ENCODE data around the gene RAD51. TPM values are rescaled to one million over a fixed set of nuclear protein-coding genes. Genes with fewer than 3 reads are reported as not detected.

The RAD51 gene
- total and polyA plus RNA-seq, 2 donors (not counting 3 experiments of a cell fraction or from before 2014, with no cell fraction given) = 11.1 to 30.9 TPM

GRCh38 chr15:40695469-40695890 lies 506 bp downstream of the RAD51 start:
- Histone ChIP-seq H3K27me3 (ENCODE audit: control insufficient read depth in 2 of 2, insufficient read depth in 2 of 2, low read length in 2 of 2) (no peaks in the 10 kb centered on the region), H2AFZ (ENCODE audit: low read depth, low read length) (peak overlapping the region; percentile 84), H3K9me1 (replicated peaks; ENCODE audit: control insufficient read depth, extremely low read depth, insufficient read depth, low read length) (no peaks in the 10 kb centered on the region), H3K4me1 (ENCODE audit: control insufficient read depth, extremely low read depth, insufficient read depth, low read length) (peaks cover 13% of the 10 kb centered on the region), H3K4me2 (ENCODE audit: insufficient read depth, low read length) (peak overlapping the region; percentile 82), H3K9ac (replicated peaks; ENCODE audit: extremely low read depth, insufficient read depth, low read length) (peak overlapping the region; percentile 91), H3K36me3 (ENCODE audit: control insufficient read depth in 2 of 2, extremely low read depth in 1 of 2, insufficient read depth in 2 of 2, low read length in 2 of 2) (peaks cover 0 to 3% of the 10 kb centered on the region in 2 experiments), H3K9me3 (replicated peaks; ENCODE audit: control insufficient read depth, insufficient read depth, low read length) (no peaks in the 10 kb centered on the region), H3K79me2 (ENCODE audit: control insufficient read depth, insufficient read depth, low read length) (peaks cover 20% of the 10 kb centered on the region), H3K4me3 (replicated peaks in 1 of 3; ENCODE audit: insufficient read depth in 1 of 3, low read depth in 1 of 3, low read length in 3 of 3) (peak overlapping the region; percentile 69 to 96 (median 92)), H4K20me1 (replicated peaks; ENCODE audit: control insufficient read depth, extremely low read depth, insufficient read depth, low read length) (no peaks in the 10 kb centered on the region), H3K27ac (ENCODE audit: insufficient read depth, low read depth, low read length) (peak overlapping the region; percentile 86)
- dilution Hi-C loops (cut with MboI; ENCODE audit: extremely low pct_ligation_motif_present, low sequenced_read_pairs) = no loop called here
- peak; percentile 56 for FAIRE-seq
- DNase-seq (ENCODE audit: low read depth, low spot score) = peak; percentile 43
- TSS peak; percentile 30 for BruUV-seq (replicated peaks)
- intact Hi-C loops (cut with micrococcal nuclease) = loop anchor here (2.0 to 5.0 kb wide), 3 partner anchors 17 to 103 kb away; partner anchors contain the start of genes KNL1 and RMDN3
- ChIA-PET CTCF (interaction anchor here (0.9 to 2.0 kb wide), 11 partner anchors 10 to 324 kb away, joined by 3 to 10 read pairs (median 4); partner anchors contain the start of gene VPS18), POLR2A (interaction anchor here (0.7 kb wide), 1 partner anchor 176 kb away, joined by 3 read pairs; no protein-coding TSS in a partner anchor)
- TF ChIP-seq MAX (IDR thresholded peaks at IDR 0.05; ENCODE audit: insufficient read depth, insufficient read length) = no peak
- no peak for TF ChIP-seq MYC (IDR thresholded peaks at IDR 0.05; ENCODE audit: low read depth, low read length)
- no peak for TF ChIP-seq FOS (IDR thresholded peaks at IDR 0.05; ENCODE audit: borderline replicate concordance, insufficient read depth, low read length)
- no peak for TF ChIP-seq CTCF (IDR thresholded peaks at IDR 0.05; ENCODE audit: extremely low read depth in 1 of 2, insufficient read depth in 1 of 2, low read depth in 1 of 2, low read length in 2 of 2)
- TF ChIP-seq GATA2 (IDR thresholded peaks at IDR 0.05; ENCODE audit: insufficient read depth, insufficient read length, low read depth, low read length) = no peak
- TF ChIP-seq EZH2 (IDR thresholded peaks at IDR 0.05; ENCODE audit: borderline replicate concordance, low read depth, low read length, severe bottlenecking) = no peak
- no peak for TF ChIP-seq POLR2A (IDR thresholded peaks at IDR 0.05; ENCODE audit: low read depth, low read length)
- no peak for TF ChIP-seq POLR2AphosphoS5 (IDR thresholded peaks at IDR 0.05; ENCODE audit: insufficient read depth, low read depth, low read length)
- TF ChIP-seq JUN (IDR thresholded peaks at IDR 0.05; ENCODE audit: borderline replicate concordance, insufficient read depth, insufficient read length, low read depth) = no peak
